Motor neuron (in vitro differentiated cells): ENCODE results near the gene TSC22D1. TPM values are rescaled to one million over a fixed set of nuclear protein-coding genes. Genes with fewer than 3 reads are reported as not detected.
"Not testable (repeated sequence)": the region's sequence is repeated elsewhere in the genome, so short reads cannot be mapped to it uniquely, and the experiment has no call there.

ENCODE experiments used
- ATAC-seq, 8 experiments: fragments of 200-7000 bp; cut with Tn5 transposase; replicated peaks in 6 of 8; 2 replicates each; pipeline ENCODE4 v1.8.0; 2021; ENCODE audit warnings: mild to moderate bottlenecking in 8 of 8, moderate library complexity in 8 of 8
- H3K27ac ChIP-seq, 2 donors: fragments of 250-450 bp; sonication (Bioruptor Pico); 2 replicates each; pipeline ENCODE4 v1.9.0; 2021; ENCODE audit warnings: antibody characterized with exemption in 2 of 2, mild to moderate bottlenecking in 2 of 2, moderate library complexity in 1 of 2
- H3K4me1 ChIP-seq, 2 donors: fragments of 250-450 bp; sonication (Bioruptor Pico); replicated peaks in 1 of 2; 2 replicates each; pipeline ENCODE4 v1.6.1; 2021; ENCODE audit warnings: antibody characterized with exemption in 2 of 2, mild to moderate bottlenecking in 2 of 2, moderate library complexity in 1 of 2
- H3K4me3 ChIP-seq, 5 donors: fragments of 250-450 bp; sonication (Bioruptor Pico); 2 replicates each; pipeline ENCODE4 v1.9.0; 2021; ENCODE audit warnings: antibody characterized with exemption in 5 of 5, mild to moderate bottlenecking in 5 of 5, moderate library complexity in 4 of 5
- WGBS, 10 experiments: fragments of 450-650 bp; shearing (Covaris generic); methylation state at CpG; one replicate each; pipeline ENCODE4 v1.0.0; 2022; 5-methylcytosine and 5-hydroxymethylcytosine counted together
- in situ Hi-C, 9 experiments: fragments of 400-800 bp; cut with MboI; loops; one replicate each; pipeline ENCODE4 v1.15.0; 2021; ENCODE audit warnings: low sequenced_read_pairs in 9 of 9, low pct_unique_long_range_greater_than_20kb in 2 of 9; ENCODE audit not compliant: unreplicated experiment in 9 of 9
- total RNA-seq, 8 experiments: library from RNA; unstranded; fragments of 300-600 nt; gene quantifications; 2 replicates each; pipeline versions ENCODE4 v1.2.3 to v1.2.4, GENCODE V29; 2022

Gene TSC22D1
- total RNA-seq, result 100 to 1,000 TPM in 5 of 8 experiments, 10 to 100 TPM in 3; 52.3 to 226 (median 146) TPM

- in situ Hi-C loops, result loop anchor here in 1 of 9 experiments (25.0 kb wide), 1 partner anchor 336 kb away; no protein-coding TSS in a partner anchor
- peak in 2 of 8 experiments; percentile 0 to 2 for ATAC-seq
- peaks cover 8 to 14% of the 10 kb centered on the region in 2 donors for H3K4me1 ChIP-seq
- H3K27ac ChIP-seq, result peak within 1 kb of the TSS; percentile 90 to 93
- 0 to 2% (median 0%) methylated on average over 1 to 11 of the region's 51 CpGs; no CpG with 5 or more reads in 3 of the 10 experiments for WGBS, 10 experiments
- peak within 1 kb of the TSS; percentile 64 to 92 (median 74) for H3K4me3 ChIP-seq
These were observed at the start of gene TSC22D1 for GRCh38 chr13:44575741-44576350. Gene TSC22D1, minus strand, starts transcription at chr13:44576330. Its CDS starts 256 bp downstream, at chr13:44576074.

- Histone ChIP-seq H3K4me1 (peaks cover 17 to 18% of the 10 kb centered on the region in 2 donors), H3K27ac (no peak overlapping the region), H3K4me3 (no peak overlapping the region)
- peak in 7 of 8 experiments; percentile 51 to 79 (median 60) for ATAC-seq
- in situ Hi-C loops, result no loop called here
- WGBS, 10 experiments, result 17 to 91% (median 46%) methylated on average over 1 of the region's 1 CpG
These were observed 46.6 kb upstream of the TSC22D1 start for GRCh38 chr13:44622708-44623107.

- no peak overlapping the region for H3K4me3 ChIP-seq
- 0 to 22% (median 9%) methylated on average over 1 of the region's 1 CpG; no CpG with 5 or more reads in 3 of the 10 experiments for WGBS, 10 experiments
- in situ Hi-C loops, result no loop called here
- peak overlapping the region in 1 of 2 donors; percentile 51 for H3K27ac ChIP-seq
- H3K4me1 ChIP-seq, result peaks cover 17 to 18% of the 10 kb centered on the region in 2 donors
- peak; percentile 63 to 93 (median 76) for ATAC-seq
These were observed 46.1 kb upstream of the TSC22D1 start for GRCh38 chr13:44622261-44622660.

GRCh38 chr13:44620057-44620456 is 43.9 kb upstream of the TSC22D1 start:
- Histone ChIP-seq H3K4me3 (no peak overlapping the region), H3K27ac (no peak overlapping the region), H3K4me1 (peaks cover 17 to 18% of the 10 kb centered on the region in 2 donors)
- peak in 5 of 8 experiments; percentile 33 to 58 (median 36) for ATAC-seq
- in situ Hi-C loops, result no loop called here

- H3K27ac ChIP-seq, result no peak overlapping the region
- 71 to 100% (median 93%) methylated on average over 1 of the region's 1 CpG; no CpG with 5 or more reads in 2 of the 10 experiments for WGBS, 10 experiments
- no peak overlapping the region for H3K4me3 ChIP-seq
- peaks cover 17 to 18% of the 10 kb centered on the region in 2 donors for H3K4me1 ChIP-seq
- ATAC-seq, result peak in 1 of 8 experiments; percentile 29
- in situ Hi-C loops, result no loop called here
These were observed 43.5 kb upstream of the TSC22D1 start for GRCh38 chr13:44619651-44620050.

GRCh38 chr13:44618326-44618725 is 42.2 kb upstream of the TSC22D1 start:
- in situ Hi-C loops, result no loop called here
- WGBS, 10 experiments, result 17 to 100% (median 100%) methylated on average over 1 of the region's 1 CpG; no CpG with 5 or more reads in 1 of the 10 experiments
- no peak overlapping the region for H3K4me3 ChIP-seq
- no peak overlapping the region for H3K27ac ChIP-seq
- no peak for ATAC-seq
- peaks cover 17 to 18% of the 10 kb centered on the region in 2 donors for H3K4me1 ChIP-seq

GRCh38 chr13:44617648-44618047 is 41.5 kb upstream of the TSC22D1 start:
- Histone ChIP-seq H3K27ac (no peak overlapping the region), H3K4me1 (peaks cover 14 to 18% of the 10 kb centered on the region in 2 donors), H3K4me3 (no peak overlapping the region)
- 33 to 100% (median 79%) methylated on average over 1 to 10 of the region's 11 CpGs; no CpG with 5 or more reads in 3 of the 10 experiments for WGBS, 10 experiments
- ATAC-seq, result no peak
- in situ Hi-C loops, result no loop called here

GRCh38 chr13:44609137-44609536 is 33.0 kb upstream of the TSC22D1 start:
- no peak overlapping the region for H3K27ac ChIP-seq
- ATAC-seq, result no peak
- in situ Hi-C loops, result no loop called here
- H3K4me3 ChIP-seq, result no peak overlapping the region
- 75 to 100% (median 85%) methylated on average over 1 to 2 of the region's 2 CpGs; no CpG with 5 or more reads in 2 of the 10 experiments for WGBS, 10 experiments
- H3K4me1 ChIP-seq, result no peaks in the 10 kb centered on the region

GRCh38 chr13:44605721-44606120 is 29.6 kb upstream of the TSC22D1 start:
- ATAC-seq, result no peak
- in situ Hi-C loops, result no loop called here
- Histone ChIP-seq H3K4me1 (no peaks in the 10 kb centered on the region), H3K4me3 (no peak overlapping the region), H3K27ac (no peak overlapping the region)
- WGBS, 10 experiments, result 0 to 92% (median 61%) methylated on average over 3 to 6 of the region's 6 CpGs

- in situ Hi-C loops, result no loop called here
- ATAC-seq, result peak in 2 of 8 experiments; percentile 22 to 43
These were observed 29.1 kb upstream of the TSC22D1 start for GRCh38 chr13:44605275-44605674.

GRCh38 chr13:44601586-44601985 is 25.5 kb upstream of the TSC22D1 start:
- 57 to 100% (median 89%) methylated on average over 1 to 2 of the region's 2 CpGs; no CpG with 5 or more reads in 1 of the 10 experiments for WGBS, 10 experiments
- in situ Hi-C loops, result no loop called here
- no peak overlapping the region for H3K4me3 ChIP-seq
- no peaks in the 10 kb centered on the region for H3K4me1 ChIP-seq
- ATAC-seq, result no peak
- no peak overlapping the region for H3K27ac ChIP-seq

More at GRCh38 chr13:44605275-44605674, 29.1 kb upstream of the TSC22D1 start:
- WGBS, 10 experiments, result 0 to 95% (median 72%) methylated on average over 1 to 2 of the region's 2 CpGs; no CpG with 5 or more reads in 3 of the 10 experiments
- Histone ChIP-seq H3K4me3 (no peak overlapping the region), H3K4me1 (no peaks in the 10 kb centered on the region), H3K27ac (no peak overlapping the region)

- not testable (repeated sequence) for ATAC-seq, H3K4me3 ChIP-seq, H3K4me1 ChIP-seq, H3K27ac ChIP-seq
- 90 to 100% (median 95%) methylated on average over 1 to 15 of the region's 20 CpGs for WGBS, 10 experiments
- in situ Hi-C loops, result loop anchor here in 1 of 9 experiments (25.0 kb wide), 1 partner anchor 318 kb away; no protein-coding TSS in a partner anchor
These were observed 17.9 kb upstream of the TSC22D1 start for GRCh38 chr13:44593861-44594592.
